HFFc6 (cell line): ENCODE data around the gene NTS. TPM values are rescaled to one million over a fixed set of nuclear protein-coding genes. Genes with fewer than 3 reads are reported as not detected.

ENCODE experiments used
- DNase-seq: peaks from one replicate; pipeline ENCODE4 v3.0.0-alpha.2; 2018
- H3K27ac Mint-ChIP-seq: 2 replicates; pipeline ENCODE4 v1.8.0; 2020; ENCODE audit warnings: mild to moderate bottlenecking, mixed read lengths
- H3K27me3 Mint-ChIP-seq: 2 replicates; pipeline ENCODE4 v1.8.0; 2021; ENCODE audit warnings: mild to moderate bottlenecking, moderate library complexity, mixed read lengths; ENCODE audit not compliant: insufficient read depth
- H3K36me3 Mint-ChIP-seq: 2 replicates; pipeline ENCODE4 v1.8.0; 2021; ENCODE audit warnings: low read depth, mixed read lengths
- H3K4me1 Mint-ChIP-seq: 2 replicates; pipeline ENCODE4 v1.8.0; 2020; ENCODE audit warnings: low read depth, mixed read lengths
- H3K4me3 Mint-ChIP-seq: 2 replicates; pipeline ENCODE4 v1.8.0; 2020; ENCODE audit warnings: mild to moderate bottlenecking, moderate library complexity, mixed read lengths
- H3K9me3 Mint-ChIP-seq: 2 replicates; pipeline ENCODE4 v1.8.0; 2020; ENCODE audit warnings: mild to moderate bottlenecking, mixed read lengths
- CTCF ChIP-seq: fragments of 200-600 bp; sonication (generic); IDR thresholded peaks from 2 replicates; pipeline ENCODE4 v1.5.0; 2021; ENCODE audit warnings: antibody characterized with exemption, mild to moderate bottlenecking
- total RNA-seq, 6 experiments: library from RNA; stranded (reverse); fragmentation: NEBNext Ultra II Directional; extraction: Animal tissue kit (Norgen Biotek cat#: 25700); gene quantifications; 2 replicates in 1 of 6; 3 replicates in 5 of 6; pipeline ENCODE4 v1.2.3, GENCODE V29; 2021

The NTS gene
- total RNA-seq, 6 experiments from 2014 or later = not detected

GRCh38 chr12:85923767-85924331, 49.8 kb downstream of the NTS start:
- H3K4me3 Mint-ChIP-seq = no peak overlapping the region
- H3K4me1 Mint-ChIP-seq = no peaks in the 10 kb centered on the region
- H3K9me3 Mint-ChIP-seq = no peaks in the 10 kb centered on the region
- H3K27ac Mint-ChIP-seq = no peak overlapping the region
- peaks cover 3% of the 10 kb centered on the region; the same call in 1 of the 2 replicates for H3K27me3 Mint-ChIP-seq
- DNase-seq = peak; percentile 31
- peak; percentile 88 for TF ChIP-seq CTCF
- no peaks in the 10 kb centered on the region for H3K36me3 Mint-ChIP-seq

GRCh38 chr12:85927166-85927565, 53.1 kb downstream of the NTS start:
- Mint-ChIP-seq H3K9me3 (no peaks in the 10 kb centered on the region), H3K4me3 (no peak overlapping the region)

More at GRCh38 chr12:85927166-85927565, 53.1 kb downstream of the NTS start:
- Mint-ChIP-seq H3K4me1 (no peaks in the 10 kb centered on the region), H3K27me3 (peaks cover 3% of the 10 kb centered on the region; the same call in 1 of the 2 replicates), H3K36me3 (no peaks in the 10 kb centered on the region), H3K27ac (no peak overlapping the region)
- DNase-seq = no peak
- TF ChIP-seq CTCF = no peak

Other genes with a start within 250 kb of the NTS start
- under 1 TPM in 2 of 6 experiments, not detected in 4; 0.02 to 0.05 TPM for gene RASSF9, start 37.9 kb upstream of the NTS start, total RNA-seq